Caco-2 (cell line): ENCODE data around the gene KIR3DL3. TPM values are rescaled to one million over a fixed set of nuclear protein-coding genes. Genes with fewer than 3 reads are reported as not detected.
"Not testable (repeated sequence)": the region's sequence is repeated elsewhere in the genome, so short reads cannot be mapped to it uniquely, and the experiment has no call there.

Experiments
- BruUV-seq: library from RNA; stranded (reverse); fragments of 400-500 nt; replicated peaks from 2 replicates; lab custom pipeline; 2021; lab: Mats Ljungman, UMichigan
- CTCF ChIA-PET: fragments of 300-600 bp; sonication (Branson Sonifier 250); formaldehyde crosslinking; loops from one replicate; lab custom pipeline; 2022; ENCODE audit warnings: antibody characterized with exemption; lab: Charles Lee
- POLR2A ChIA-PET: fragments of 300-600 bp; sonication (Branson Sonifier 250); formaldehyde crosslinking; loops from one replicate; lab custom pipeline; 2022; ENCODE audit warnings: antibody characterized with exemption; lab: Charles Lee
- DNase-seq, 2 experiments: peaks; one replicate each; pipeline versions ENCODE4 v3.0.0 to v3.0.0-alpha.2; 2020 to 2022
- H3K27me3 ChIP-seq: replicated peaks from 2 replicates; pipeline ENCODE4 v1.6.0; 2011; ENCODE audit warnings: low read length; ENCODE audit not compliant: control insufficient read depth, insufficient read depth
- H3K36me3 ChIP-seq: 2 replicates; pipeline ENCODE4 v1.5.1; 2011; ENCODE audit warnings: low read length; ENCODE audit not compliant: control insufficient read depth, insufficient read depth
- H3K4me1 ChIP-seq: fragments of 250-450 bp; sonication (Bioruptor Pico); 2 replicates; pipeline ENCODE4 v1.5.1; 2020; ENCODE audit warnings: mild to moderate bottlenecking
- H3K4me3 ChIP-seq: 2 replicates; pipeline ENCODE4 v1.5.1; 2011; ENCODE audit warnings: low read depth, mild to moderate bottlenecking, control low read depth, low read length
- H3K9me3 ChIP-seq: fragments of 250-450 bp; sonication (Bioruptor Pico); 2 replicates; pipeline ENCODE4 v1.5.1; 2020; ENCODE audit warnings: mild to moderate bottlenecking, moderate library complexity
- H3K27ac Mint-ChIP-seq: one replicate; pipeline ENCODE4 v1.8.0; 2022; ENCODE audit warnings: mixed read lengths; ENCODE audit not compliant: unreplicated experiment
- H3K27me3 Mint-ChIP-seq: one replicate; pipeline ENCODE4 v1.8.0; 2022; ENCODE audit warnings: mixed read lengths; ENCODE audit not compliant: insufficient read depth, unreplicated experiment
- H3K36me3 Mint-ChIP-seq: one replicate; pipeline ENCODE4 v1.8.0; 2022; ENCODE audit warnings: mild to moderate bottlenecking, mixed read lengths; ENCODE audit not compliant: insufficient read depth, unreplicated experiment
- H3K4me1 Mint-ChIP-seq: one replicate; pipeline ENCODE4 v1.8.0; 2022; ENCODE audit warnings: low read depth, mixed read lengths; ENCODE audit not compliant: unreplicated experiment
- H3K4me3 Mint-ChIP-seq: one replicate; pipeline ENCODE4 v1.8.0; 2022; ENCODE audit warnings: mild to moderate bottlenecking, moderate library complexity, mixed read lengths; ENCODE audit not compliant: unreplicated experiment
- H3K9me3 Mint-ChIP-seq: one replicate; pipeline ENCODE4 v1.8.0; 2022; ENCODE audit warnings: mixed read lengths; ENCODE audit not compliant: unreplicated experiment
- intact Hi-C: fragments of 100-400 bp; cut with micrococcal nuclease; formaldehyde crosslinking; loops from one replicate; pipeline ENCODE4 v1.10.0; 2022; ENCODE audit not compliant: unreplicated experiment
- total RNA-seq: library from RNA; stranded (reverse); gene quantifications from 2 replicates; pipeline ENCODE4 v1.2.3, GENCODE V29; 2022

KIR3DL3 gene
- total RNA-seq, 1 experiment from 2014 or later: not detected

DNA sequence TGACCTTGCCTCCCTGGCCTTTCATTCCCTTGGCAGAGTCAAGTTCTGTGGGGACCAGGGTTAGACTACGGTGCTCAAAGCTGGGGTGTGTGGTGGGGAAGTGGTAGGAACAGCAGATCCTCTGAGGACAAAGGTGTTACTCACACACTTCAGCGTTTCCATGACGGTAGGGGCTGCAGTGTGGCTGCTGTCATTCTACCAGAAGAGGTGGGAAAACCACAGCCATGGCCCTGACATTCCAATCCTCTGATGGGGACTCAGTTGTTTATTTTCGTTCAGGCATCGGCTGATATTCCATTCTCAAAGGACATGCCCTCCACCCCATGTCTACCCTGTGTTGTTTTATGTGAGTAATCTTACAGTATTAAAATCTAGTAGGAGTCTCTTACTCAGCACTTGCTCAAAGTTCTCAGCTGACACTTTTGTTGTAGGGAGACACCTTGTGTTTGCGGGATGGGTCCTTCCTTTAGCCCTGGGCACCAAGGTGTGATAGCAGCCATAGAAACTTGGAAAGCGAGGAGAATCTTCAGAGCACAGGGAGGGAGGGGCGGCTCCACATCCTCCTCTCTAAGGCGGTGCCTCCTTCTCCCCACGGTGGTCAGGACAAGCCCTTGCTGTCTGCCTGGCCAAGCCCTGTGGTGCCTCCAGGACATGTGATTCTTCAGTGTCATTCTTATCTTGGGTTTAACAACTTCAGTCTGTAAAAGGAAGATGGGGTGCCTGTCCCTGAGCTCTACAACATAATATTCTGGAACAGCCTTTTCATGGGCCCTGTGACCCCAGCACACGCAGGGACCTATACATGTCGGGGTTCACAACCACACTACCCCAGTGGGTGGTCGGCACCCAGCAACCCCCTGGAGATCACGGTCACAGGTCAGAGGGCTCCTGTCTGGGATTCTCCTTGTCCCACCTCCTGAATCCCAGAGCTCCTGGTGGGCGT lies 47.0 kb downstream of the KIR3DL3 start:
- H3K4me1 Mint-ChIP-seq, intact Hi-C loops, H3K27ac Mint-ChIP-seq, H3K4me3 Mint-ChIP-seq, H3K4me1 ChIP-seq, CTCF ChIA-PET, H3K9me3 Mint-ChIP-seq, H3K9me3 ChIP-seq, H3K4me3 ChIP-seq, DNase-seq, BruUV-seq, H3K36me3 ChIP-seq, H3K36me3 Mint-ChIP-seq, POLR2A ChIA-PET, H3K27me3 ChIP-seq: not testable (repeated sequence)
- H3K27me3 Mint-ChIP-seq: peaks cover 14% of the 10 kb centered on the region

DNA sequence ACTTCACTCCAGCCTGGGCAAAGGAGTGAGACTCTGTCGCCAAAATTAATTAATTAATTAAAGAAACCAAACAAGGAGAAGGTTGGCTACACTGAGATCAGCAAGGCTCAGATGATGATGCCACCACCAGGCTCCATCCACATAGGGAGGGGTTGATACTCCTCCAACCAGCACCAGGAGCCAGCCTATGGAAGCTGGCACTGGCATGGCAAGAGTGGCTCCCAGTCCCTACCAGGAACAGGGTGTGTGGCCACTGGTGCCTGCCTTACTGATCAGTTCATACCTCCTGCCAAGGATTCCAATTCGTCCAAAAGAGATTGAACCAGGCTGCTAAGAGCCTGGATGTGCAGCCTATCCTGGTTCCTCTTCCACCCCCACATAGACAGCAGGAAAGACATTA lies 48.4 kb downstream of the KIR3DL3 start:
- H3K27me3 ChIP-seq, H3K4me1 ChIP-seq, H3K9me3 Mint-ChIP-seq, POLR2A ChIA-PET, H3K27ac Mint-ChIP-seq, H3K4me3 Mint-ChIP-seq, CTCF ChIA-PET, intact Hi-C loops, H3K36me3 ChIP-seq, BruUV-seq, H3K4me1 Mint-ChIP-seq, H3K4me3 ChIP-seq, DNase-seq, H3K9me3 ChIP-seq, H3K36me3 Mint-ChIP-seq: not testable (repeated sequence)
- H3K27me3 Mint-ChIP-seq: peaks cover 14% of the 10 kb centered on the region

DNA sequence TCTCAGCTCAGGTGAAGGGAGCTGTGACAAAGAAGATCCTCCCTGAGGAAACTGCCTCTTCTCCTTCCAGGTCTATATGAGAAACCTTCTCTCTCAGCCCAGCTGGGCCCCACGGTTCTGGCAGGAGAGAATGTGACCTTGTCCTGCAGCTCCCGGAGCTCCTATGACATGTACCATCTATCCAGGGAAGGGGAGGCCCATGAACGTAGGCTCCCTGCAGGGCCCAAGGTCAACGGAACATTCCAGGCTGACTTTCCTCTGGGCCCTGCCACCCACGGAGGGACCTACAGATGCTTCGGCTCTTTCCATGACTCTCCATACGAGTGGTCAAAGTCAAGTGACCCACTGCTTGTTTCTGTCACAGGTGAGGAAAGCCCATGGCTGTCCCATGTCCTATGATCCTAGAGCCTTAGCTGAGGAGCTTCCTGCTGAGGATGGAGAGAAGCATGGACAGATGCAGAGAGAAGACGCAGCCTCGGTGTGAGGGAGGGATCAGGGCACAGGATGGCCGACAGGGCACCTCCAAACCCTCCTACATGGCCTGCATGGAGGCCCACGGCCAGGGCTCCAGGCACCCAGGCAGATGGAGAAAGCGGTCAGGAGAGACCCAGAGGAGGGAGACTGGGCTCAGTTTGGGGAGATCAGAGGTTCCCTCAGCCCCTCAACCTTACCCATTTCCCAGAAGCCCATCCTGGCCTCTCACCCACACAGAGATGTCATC lies 51.0 kb downstream of the KIR3DL3 start:
- H3K27ac Mint-ChIP-seq, POLR2A ChIA-PET, CTCF ChIA-PET, H3K27me3 ChIP-seq, H3K36me3 Mint-ChIP-seq, H3K4me1 Mint-ChIP-seq, intact Hi-C loops, H3K4me1 ChIP-seq, DNase-seq, H3K36me3 ChIP-seq, H3K9me3 Mint-ChIP-seq, H3K4me3 Mint-ChIP-seq, H3K9me3 ChIP-seq, BruUV-seq, H3K4me3 ChIP-seq: not testable (repeated sequence)
- H3K27me3 Mint-ChIP-seq: peaks cover 20% of the 10 kb centered on the region

GRCh38 chr19:54775830-54776229 lies 51.6 kb downstream of the KIR3DL3 start:
- intact Hi-C loops, BruUV-seq, H3K4me3 Mint-ChIP-seq, DNase-seq, H3K36me3 ChIP-seq, H3K4me3 ChIP-seq, H3K9me3 Mint-ChIP-seq, H3K27ac Mint-ChIP-seq, H3K27me3 ChIP-seq, H3K4me1 Mint-ChIP-seq, CTCF ChIA-PET, H3K4me1 ChIP-seq, H3K36me3 Mint-ChIP-seq, H3K9me3 ChIP-seq, POLR2A ChIA-PET: not testable (repeated sequence)
- H3K27me3 Mint-ChIP-seq: peaks cover 20% of the 10 kb centered on the region

DNA sequence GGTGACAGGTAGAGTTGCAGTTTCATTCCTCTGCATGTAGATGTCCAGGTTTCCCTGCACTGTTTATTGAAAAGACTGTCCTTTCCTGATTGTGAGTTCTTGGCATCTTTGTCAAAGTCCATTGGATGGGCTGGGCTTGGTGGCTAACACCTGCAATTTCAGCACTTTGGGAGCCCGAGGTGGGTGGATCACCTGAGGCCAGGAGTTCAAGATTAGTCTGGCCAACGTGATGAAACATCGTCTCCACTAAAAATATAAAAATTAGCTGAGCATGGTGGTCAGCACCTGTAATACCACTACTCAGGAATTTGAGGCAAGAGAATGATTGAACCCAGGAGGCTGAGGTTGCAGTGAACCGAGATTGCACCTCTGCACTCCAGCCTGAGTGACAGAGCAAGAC lies 53.6 kb downstream of the KIR3DL3 start:
- H3K4me3 Mint-ChIP-seq, H3K9me3 ChIP-seq, CTCF ChIA-PET, POLR2A ChIA-PET, H3K4me1 ChIP-seq, H3K27ac Mint-ChIP-seq, H3K4me3 ChIP-seq, H3K36me3 Mint-ChIP-seq, H3K27me3 ChIP-seq, BruUV-seq, H3K9me3 Mint-ChIP-seq, H3K36me3 ChIP-seq, H3K4me1 Mint-ChIP-seq, intact Hi-C loops, DNase-seq: not testable (repeated sequence)
- peaks cover 22% of the 10 kb centered on the region for H3K27me3 Mint-ChIP-seq

DNA sequence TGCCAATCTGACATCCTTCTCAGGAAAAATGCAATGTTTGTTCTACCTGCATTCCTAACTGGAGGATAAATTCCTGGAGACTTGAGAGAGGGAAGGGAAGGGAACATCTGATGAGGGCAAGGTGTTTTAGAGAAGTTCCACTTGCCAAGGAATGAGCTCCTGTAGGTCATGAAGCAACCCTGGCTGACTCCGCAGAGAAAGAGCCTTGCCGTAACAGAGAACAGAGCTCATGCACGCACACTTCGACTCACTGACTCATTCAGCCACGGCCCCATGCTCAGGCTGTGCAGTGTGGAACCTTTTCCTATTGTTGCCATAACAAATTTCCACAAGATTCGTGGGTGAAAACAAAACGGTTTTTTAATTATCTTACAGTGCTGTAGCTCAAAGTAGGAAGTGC lies 54.7 kb downstream of the KIR3DL3 start:
- POLR2A ChIA-PET, BruUV-seq: not testable (repeated sequence)
- peaks cover 17% of the 10 kb centered on the region for H3K27me3 Mint-ChIP-seq

More for the DNA sequence above, 54.7 kb downstream of the KIR3DL3 start:
- H3K4me1 ChIP-seq, H3K27me3 ChIP-seq, H3K4me3 Mint-ChIP-seq, H3K4me3 ChIP-seq, H3K36me3 ChIP-seq, H3K36me3 Mint-ChIP-seq, H3K4me1 Mint-ChIP-seq, CTCF ChIA-PET, H3K27ac Mint-ChIP-seq, H3K9me3 Mint-ChIP-seq, H3K9me3 ChIP-seq, DNase-seq, intact Hi-C loops: not testable (repeated sequence)
